Measurements from ENCODE around the gene CBX3. TPM values are rescaled to one million over a fixed set of nuclear protein-coding genes. Genes with fewer than 3 reads are reported as not detected.
"Not testable (repeated sequence)": the region's sequence is repeated elsewhere in the genome, so short reads cannot be mapped to it uniquely, and the experiment has no call there.

CBX3 gene
- polyA plus RNA-seq (ENCODE audit: insufficient read length in 3 of 3) = 100 to 1,000 TPM; 301 to 320 (median 315) TPM
- long read RNA-seq, donor 1, transcript CBX3-206 (3 exons, 860 nt) = minor isoform, 42 of 190 reads
- long read RNA-seq, donor 1, transcript CBX3-202 (6 exons, 1,857 nt) = major isoform, 124 of 190 reads
- long read RNA-seq, donor 1, transcript CBX3-201 (6 exons, 2,128 nt) = minor isoform, 6 of 190 reads
- long read RNA-seq, donor 1, partial matches to known transcripts = 13 of 190 reads
- long read RNA-seq, donor 1, other reads (novel, unspliced or antisense) = 0 of 190 reads
- long read RNA-seq, donor 2, transcript CBX3-202 (6 exons, 1,857 nt) = major isoform, 124 of 270 reads
- long read RNA-seq, donor 2, transcript CBX3-201 (6 exons, 2,128 nt) = minor isoform, 7 of 270 reads
- long read RNA-seq, donor 2, transcript CBX3-206 (3 exons, 860 nt) = minor isoform, 34 of 270 reads
- long read RNA-seq, donor 2, partial matches to known transcripts = 90 of 270 reads
- long read RNA-seq, donor 2, other reads (novel, unspliced or antisense) = 13 of 270 reads
- long read RNA-seq, donor 3, transcript CBX3-206 (3 exons, 860 nt) = minor isoform, 20 of 196 reads
- long read RNA-seq, donor 3, transcript CBX3-203 (6 exons, 1,717 nt) = minor isoform, 5 of 196 reads
- long read RNA-seq, donor 3, transcript CBX3-201 (6 exons, 2,128 nt) = minor isoform, 6 of 196 reads
- long read RNA-seq, donor 3, transcript CBX3-202 (6 exons, 1,857 nt) = major isoform, 86 of 196 reads
- long read RNA-seq, donor 3, partial matches to known transcripts = 78 of 196 reads
- long read RNA-seq, donor 3, other reads (novel, unspliced or antisense) = 0 of 196 reads
- long read RNA-seq, donor 4, transcript CBX3-206 (3 exons, 860 nt) = minor isoform, 38 of 228 reads
- long read RNA-seq, donor 4, transcript CBX3-202 (6 exons, 1,857 nt) = major isoform, 144 of 228 reads
- long read RNA-seq, donor 4, transcript CBX3-201 (6 exons, 2,128 nt) = minor isoform, 12 of 228 reads
- long read RNA-seq, donor 4, partial matches to known transcripts = 30 of 228 reads
- long read RNA-seq, donor 4, other reads (novel, unspliced or antisense) = 0 of 228 reads
- long read RNA-seq, donor 5, transcript CBX3-202 (6 exons, 1,857 nt) = major isoform, 71 of 94 reads
- long read RNA-seq, donor 5, transcript CBX3-206 (3 exons, 860 nt) = minor isoform, 7 of 94 reads
- long read RNA-seq, donor 5, partial matches to known transcripts = 12 of 94 reads
- long read RNA-seq, donor 5, other reads (novel, unspliced or antisense) = 0 of 94 reads
- long read RNA-seq, donor 6, transcript CBX3-206 (3 exons, 860 nt) = minor isoform, 25 of 234 reads
- long read RNA-seq, donor 6, transcript CBX3-207 (2 exons, 559 nt) = minor isoform, 5 of 234 reads
- long read RNA-seq, donor 6, transcript CBX3-202 (6 exons, 1,857 nt) = major isoform, 98 of 234 reads
- long read RNA-seq, donor 6, partial matches to known transcripts = 102 of 234 reads
- long read RNA-seq, donor 6, other reads (novel, unspliced or antisense) = 0 of 234 reads
- long read RNA-seq, donor 7, transcript CBX3-206 (3 exons, 860 nt) = minor isoform, 23 of 214 reads
- long read RNA-seq, donor 7, transcript CBX3-201 (6 exons, 2,128 nt) = minor isoform, 8 of 214 reads
- long read RNA-seq, donor 7, transcript CBX3-203 (6 exons, 1,717 nt) = minor isoform, 5 of 214 reads
- long read RNA-seq, donor 7, transcript CBX3-202 (6 exons, 1,857 nt) = major isoform, 108 of 214 reads
- long read RNA-seq, donor 7, partial matches to known transcripts = 56 of 214 reads
- long read RNA-seq, donor 7, other reads (novel, unspliced or antisense) = 11 of 214 reads
- long read RNA-seq, donor 8, transcript CBX3-206 (3 exons, 860 nt) = minor isoform, 19 of 71 reads
- long read RNA-seq, donor 8, transcript CBX3-202 (6 exons, 1,857 nt) = major isoform, 42 of 71 reads
- long read RNA-seq, donor 8, transcript CBX3-201 (6 exons, 2,128 nt) = minor isoform, 7 of 71 reads
- long read RNA-seq, donor 8, partial matches to known transcripts = 0 of 71 reads
- long read RNA-seq, donor 8, other reads (novel, unspliced or antisense) = 0 of 71 reads
- long read RNA-seq, donor 9, transcript CBX3-206 (3 exons, 860 nt) = minor isoform, 52 of 237 reads
- long read RNA-seq, donor 9, transcript CBX3-202 (6 exons, 1,857 nt) = major isoform, 142 of 237 reads
- long read RNA-seq, donor 9, transcript CBX3-201 (6 exons, 2,128 nt) = minor isoform, 11 of 237 reads
- long read RNA-seq, donor 9, transcript CBX3-203 (6 exons, 1,717 nt) = minor isoform, 10 of 237 reads
- long read RNA-seq, donor 9, partial matches to known transcripts = 17 of 237 reads
- long read RNA-seq, donor 9, other reads (novel, unspliced or antisense) = 5 of 237 reads
- long read RNA-seq, donor 10, transcript CBX3-202 (6 exons, 1,857 nt) = major isoform, 70 of 140 reads
- long read RNA-seq, donor 10, transcript CBX3-206 (3 exons, 860 nt) = minor isoform, 24 of 140 reads
- long read RNA-seq, donor 10, partial matches to known transcripts = 32 of 140 reads
- long read RNA-seq, donor 10, other reads (novel, unspliced or antisense) = 6 of 140 reads
- long read RNA-seq, donor 11, transcript CBX3-206 (3 exons, 860 nt) = minor isoform, 6 of 151 reads
- long read RNA-seq, donor 11, transcript CBX3-202 (6 exons, 1,857 nt) = major isoform, 76 of 151 reads
- long read RNA-seq, donor 11, partial matches to known transcripts = 62 of 151 reads
- long read RNA-seq, donor 11, other reads (novel, unspliced or antisense) = 0 of 151 reads
- long read RNA-seq, donor 12, transcript CBX3-206 (3 exons, 860 nt) = minor isoform, 75 of 323 reads
- long read RNA-seq, donor 12, transcript CBX3-201 (6 exons, 2,128 nt) = minor isoform, 6 of 323 reads
- long read RNA-seq, donor 12, transcript CBX3-202 (6 exons, 1,857 nt) = major isoform, 156 of 323 reads
- long read RNA-seq, donor 12, partial matches to known transcripts = 72 of 323 reads
- long read RNA-seq, donor 12, other reads (novel, unspliced or antisense) = 8 of 323 reads
- long read RNA-seq, donor 13, transcript CBX3-206 (3 exons, 860 nt) = minor isoform, 17 of 174 reads
- long read RNA-seq, donor 13, transcript CBX3-202 (6 exons, 1,857 nt) = major isoform, 50 of 174 reads
- long read RNA-seq, donor 13, transcript CBX3-201 (6 exons, 2,128 nt) = minor isoform, 6 of 174 reads
- long read RNA-seq, donor 13, partial matches to known transcripts = 99 of 174 reads
- long read RNA-seq, donor 13, other reads (novel, unspliced or antisense) = 0 of 174 reads
- long read RNA-seq, donor 14, transcript CBX3-203 (6 exons, 1,717 nt) = minor isoform, 10 of 302 reads
- long read RNA-seq, donor 14, transcript CBX3-206 (3 exons, 860 nt) = minor isoform, 29 of 302 reads
- long read RNA-seq, donor 14, transcript CBX3-201 (6 exons, 2,128 nt) = minor isoform, 8 of 302 reads
- long read RNA-seq, donor 14, transcript CBX3-202 (6 exons, 1,857 nt) = major isoform, 126 of 302 reads
- long read RNA-seq, donor 14, partial matches to known transcripts = 111 of 302 reads
- long read RNA-seq, donor 14, other reads (novel, unspliced or antisense) = 14 of 302 reads
- long read RNA-seq, donor 15, transcript CBX3-203 (6 exons, 1,717 nt) = minor isoform, 6 of 215 reads
- long read RNA-seq, donor 15, transcript CBX3-202 (6 exons, 1,857 nt) = major isoform, 133 of 215 reads
- long read RNA-seq, donor 15, transcript CBX3-206 (3 exons, 860 nt) = minor isoform, 19 of 215 reads
- long read RNA-seq, donor 15, partial matches to known transcripts = 55 of 215 reads
- long read RNA-seq, donor 15, other reads (novel, unspliced or antisense) = 0 of 215 reads
- long read RNA-seq, donor 16, transcript CBX3-202 (6 exons, 1,857 nt) = major isoform, 110 of 181 reads
- long read RNA-seq, donor 16, transcript CBX3-203 (6 exons, 1,717 nt) = minor isoform, 5 of 181 reads
- long read RNA-seq, donor 16, transcript CBX3-206 (3 exons, 860 nt) = minor isoform, 29 of 181 reads
- long read RNA-seq, donor 16, transcript CBX3-201 (6 exons, 2,128 nt) = minor isoform, 11 of 181 reads
- long read RNA-seq, donor 16, partial matches to known transcripts = 19 of 181 reads
- long read RNA-seq, donor 16, other reads (novel, unspliced or antisense) = 6 of 181 reads

DNA sequence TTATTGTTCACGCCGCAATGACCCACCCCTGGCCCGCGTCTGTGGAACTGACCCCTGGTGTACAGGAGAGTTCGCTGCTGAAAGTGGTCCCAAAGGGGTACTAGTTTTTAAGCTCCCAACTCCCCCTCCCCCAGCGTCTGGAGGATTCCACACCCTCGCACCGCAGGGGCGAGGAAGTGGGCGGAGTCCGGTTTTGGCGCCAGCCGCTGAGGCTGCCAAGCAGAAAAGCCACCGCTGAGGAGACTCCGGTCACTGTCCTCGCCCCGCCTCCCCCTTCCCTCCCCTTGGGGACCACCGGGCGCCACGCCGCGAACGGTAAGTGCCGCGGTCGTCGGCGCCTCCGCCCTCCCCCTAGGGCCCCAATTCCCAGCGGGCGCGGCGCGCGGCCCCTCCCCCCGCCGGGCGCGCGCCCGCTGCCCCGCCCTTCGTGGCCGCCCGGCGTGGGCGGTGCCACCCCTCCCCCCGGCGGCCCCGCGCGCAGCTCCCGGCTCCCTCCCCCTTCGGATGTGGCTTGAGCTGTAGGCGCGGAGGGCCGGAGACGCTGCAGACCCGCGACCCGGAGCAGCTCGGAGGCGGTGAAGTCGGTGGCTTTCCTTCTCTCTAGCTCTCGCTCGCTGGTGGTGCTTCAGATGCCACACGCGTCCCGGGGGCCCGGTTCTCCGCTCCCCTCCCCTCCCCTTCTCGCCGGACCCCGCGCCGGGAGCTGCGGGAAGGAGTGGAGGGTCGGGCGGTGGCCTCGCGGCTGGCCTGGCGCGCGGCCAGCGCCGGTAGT is at the start of gene CBX3:
CBX3 (plus strand) TSS at position 499 of the 772 bp plus-strand sequence. CDS start 1,254 bp downstream, outside the sequence.
- peak; percentile 91 for DNase-seq

DNA sequence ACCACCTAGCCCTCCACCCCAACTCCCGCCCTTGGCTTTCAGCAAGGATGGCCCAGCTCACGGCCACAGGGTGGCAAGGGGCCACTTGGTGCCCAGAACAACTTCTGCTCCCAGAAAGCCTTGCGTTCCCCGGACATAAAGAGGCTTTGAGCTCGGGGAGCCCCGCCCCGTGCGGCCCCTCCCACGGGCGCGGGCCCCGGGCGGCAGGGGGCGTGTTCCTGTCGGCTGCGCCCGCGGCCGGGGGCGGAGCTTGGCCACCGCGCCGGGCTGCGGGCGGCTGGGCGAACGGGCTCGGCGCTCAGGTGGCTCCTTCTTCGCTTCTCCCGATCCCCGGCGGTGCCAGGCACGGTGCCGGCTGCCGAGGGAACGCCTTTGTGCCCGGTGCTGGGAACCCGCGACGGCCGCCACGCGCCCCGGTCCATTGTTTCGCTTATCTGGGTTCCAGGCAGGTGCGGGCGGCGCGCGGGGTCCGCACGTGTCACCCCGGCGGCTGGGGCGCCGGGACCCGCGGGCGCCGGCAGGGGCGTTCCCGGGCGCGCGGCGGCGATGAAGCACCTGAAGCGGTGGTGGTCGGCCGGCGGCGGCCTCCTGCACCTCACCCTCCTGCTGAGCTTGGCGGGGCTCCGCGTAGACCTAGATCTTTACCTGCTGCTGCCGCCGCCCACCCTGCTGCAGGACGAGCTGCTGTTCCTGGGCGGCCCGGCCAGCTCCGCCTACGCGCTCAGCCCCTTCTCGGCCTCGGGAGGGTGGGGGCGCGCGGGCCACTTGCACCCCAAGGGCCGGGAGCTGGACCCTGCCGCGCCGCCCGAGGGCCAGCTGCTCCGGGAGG is 49.4 kb upstream of the CBX3 start, which contains the start of gene NFE2L3:
NFE2L3 (plus strand) TSS at position 246 of the 829 bp plus-strand sequence; CDS start at position 547, 301 bp downstream.
- DNase-seq = peak; percentile 68

DNA sequence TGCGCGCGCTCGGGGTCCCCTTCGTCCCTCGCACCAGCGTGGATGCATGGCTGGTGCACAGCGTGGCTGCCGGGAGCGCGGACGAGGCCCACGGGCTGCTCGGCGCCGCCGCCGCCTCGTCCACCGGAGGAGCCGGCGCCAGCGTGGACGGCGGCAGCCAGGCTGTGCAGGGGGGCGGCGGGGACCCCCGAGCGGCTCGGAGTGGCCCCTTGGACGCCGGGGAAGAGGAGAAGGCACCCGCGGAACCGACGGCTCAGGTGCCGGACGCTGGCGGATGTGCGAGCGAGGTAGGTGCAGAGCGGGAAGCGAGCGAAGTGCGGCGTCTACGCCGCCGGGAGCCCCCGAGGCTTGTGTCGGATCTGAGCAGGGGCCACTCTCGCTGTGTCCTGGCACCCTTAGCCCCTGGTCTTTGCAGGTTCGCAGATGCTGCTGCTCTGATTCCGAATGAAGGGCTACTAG is 48.7 kb upstream of the CBX3 start:
- not testable (repeated sequence) for DNase-seq

DNA sequence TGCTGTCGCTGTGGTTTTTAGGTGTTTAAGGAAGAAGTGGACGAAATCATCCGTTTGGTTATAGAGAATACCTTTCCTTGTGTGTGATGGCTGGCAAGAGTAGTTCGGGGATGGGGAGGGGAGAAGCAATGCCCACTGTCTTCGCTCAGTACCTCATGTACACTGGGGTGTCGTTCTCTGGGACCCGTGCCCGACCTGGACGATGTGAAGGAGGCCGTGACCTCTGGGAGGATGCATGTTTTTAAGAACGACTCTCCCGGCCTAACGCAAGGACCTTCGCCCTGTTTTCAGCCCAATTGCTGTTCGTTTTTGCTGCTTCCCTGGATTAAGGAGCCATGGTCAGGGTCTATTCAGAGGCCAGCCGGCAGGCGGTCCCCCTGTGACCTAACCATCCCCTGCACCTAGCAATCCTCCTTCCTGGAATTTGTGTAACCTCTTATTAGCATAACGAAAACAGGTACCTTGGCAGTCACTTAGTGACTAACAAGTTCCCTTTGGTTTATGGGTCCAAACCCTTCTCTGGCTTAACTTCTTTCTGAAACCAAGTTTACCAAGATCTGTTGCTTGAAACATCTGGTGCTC is 48.2 kb upstream of the CBX3 start:
- DNase-seq = no peak

DNA sequence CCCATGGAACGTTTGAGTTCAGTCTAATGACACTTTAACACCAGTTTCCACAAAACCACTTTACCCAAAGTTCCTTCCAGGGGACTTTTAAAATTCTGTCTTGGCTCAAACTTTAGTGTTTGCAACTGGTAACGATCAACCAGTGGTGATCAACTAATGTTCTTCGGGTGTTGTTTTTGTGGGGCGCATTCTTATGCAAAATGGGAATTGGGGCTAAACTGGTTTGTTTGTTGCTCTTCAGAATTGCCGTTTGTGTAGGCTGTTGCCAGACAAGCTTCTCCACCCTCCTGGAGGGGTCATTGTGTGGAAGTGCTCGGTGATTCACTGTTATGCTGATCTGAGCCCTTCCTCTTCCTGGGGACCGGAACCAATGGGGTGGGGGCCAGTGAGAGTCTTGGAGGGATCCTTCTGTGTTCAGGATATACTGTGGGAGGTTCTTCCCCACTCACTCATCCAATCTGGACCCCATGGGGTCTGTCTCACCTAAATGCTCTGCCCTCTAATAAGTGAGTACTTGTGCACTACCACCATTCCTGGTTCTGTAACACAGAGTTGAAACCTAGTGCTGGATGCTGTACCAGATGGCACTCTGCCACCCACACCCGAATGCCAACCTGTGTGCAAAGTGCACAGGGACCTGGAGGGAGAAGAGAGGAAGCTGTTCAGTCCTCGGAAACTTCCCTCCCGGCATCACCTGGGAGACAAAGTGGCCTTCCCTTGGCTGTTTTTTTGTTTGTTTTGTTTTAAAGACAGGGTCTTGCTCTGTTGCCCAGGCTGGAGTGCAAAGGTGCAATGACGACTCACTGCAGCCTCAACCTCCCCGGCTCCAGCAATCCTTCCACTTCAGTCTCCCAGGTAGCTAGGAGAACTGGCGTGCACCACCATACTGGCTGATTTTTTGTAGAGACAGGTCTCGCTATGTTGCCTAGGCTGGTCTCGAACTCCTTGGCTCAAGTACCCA is 47.4 kb upstream of the CBX3 start:
- no peak for DNase-seq

DNA sequence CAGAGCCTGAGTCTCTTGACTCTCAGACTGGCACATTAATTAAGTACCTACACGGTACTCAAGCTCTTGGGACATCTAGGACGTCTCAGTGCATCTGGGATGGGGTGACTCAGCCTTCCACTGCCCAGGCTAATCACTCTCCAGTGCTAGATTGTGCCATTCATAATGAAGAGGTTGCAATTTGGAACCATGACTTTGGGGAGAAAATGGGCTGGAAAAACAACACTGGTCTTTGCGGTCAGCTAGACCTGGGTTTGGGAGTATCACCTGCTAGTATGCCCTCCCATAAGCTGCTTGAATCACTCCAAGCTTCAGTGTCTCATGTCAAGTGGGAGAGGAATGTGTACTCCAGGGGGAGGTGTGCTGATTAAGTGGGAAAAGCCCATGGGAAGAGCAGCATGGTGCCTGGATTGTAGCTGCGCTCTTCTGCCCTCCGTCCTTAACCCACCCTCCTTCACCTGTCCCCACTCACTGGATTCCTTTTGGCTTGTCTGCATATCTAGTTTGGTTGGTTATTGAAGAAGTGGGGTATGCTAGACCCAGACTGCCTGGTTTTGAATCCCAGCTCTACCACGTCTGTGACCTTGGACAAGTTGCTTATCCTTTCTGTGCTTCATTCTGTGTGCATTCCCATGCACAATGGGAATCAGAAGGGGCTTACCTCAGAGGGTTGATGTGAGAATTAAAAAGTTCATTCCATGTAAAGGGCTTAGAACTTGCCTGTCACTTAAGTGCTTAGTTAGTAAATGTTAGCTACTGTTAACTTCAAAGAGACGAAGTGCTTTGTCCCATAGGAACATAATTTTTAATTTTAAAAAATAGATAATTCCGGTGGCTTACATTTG is 45.8 kb upstream of the CBX3 start:
- DNase-seq = no peak

DNA sequence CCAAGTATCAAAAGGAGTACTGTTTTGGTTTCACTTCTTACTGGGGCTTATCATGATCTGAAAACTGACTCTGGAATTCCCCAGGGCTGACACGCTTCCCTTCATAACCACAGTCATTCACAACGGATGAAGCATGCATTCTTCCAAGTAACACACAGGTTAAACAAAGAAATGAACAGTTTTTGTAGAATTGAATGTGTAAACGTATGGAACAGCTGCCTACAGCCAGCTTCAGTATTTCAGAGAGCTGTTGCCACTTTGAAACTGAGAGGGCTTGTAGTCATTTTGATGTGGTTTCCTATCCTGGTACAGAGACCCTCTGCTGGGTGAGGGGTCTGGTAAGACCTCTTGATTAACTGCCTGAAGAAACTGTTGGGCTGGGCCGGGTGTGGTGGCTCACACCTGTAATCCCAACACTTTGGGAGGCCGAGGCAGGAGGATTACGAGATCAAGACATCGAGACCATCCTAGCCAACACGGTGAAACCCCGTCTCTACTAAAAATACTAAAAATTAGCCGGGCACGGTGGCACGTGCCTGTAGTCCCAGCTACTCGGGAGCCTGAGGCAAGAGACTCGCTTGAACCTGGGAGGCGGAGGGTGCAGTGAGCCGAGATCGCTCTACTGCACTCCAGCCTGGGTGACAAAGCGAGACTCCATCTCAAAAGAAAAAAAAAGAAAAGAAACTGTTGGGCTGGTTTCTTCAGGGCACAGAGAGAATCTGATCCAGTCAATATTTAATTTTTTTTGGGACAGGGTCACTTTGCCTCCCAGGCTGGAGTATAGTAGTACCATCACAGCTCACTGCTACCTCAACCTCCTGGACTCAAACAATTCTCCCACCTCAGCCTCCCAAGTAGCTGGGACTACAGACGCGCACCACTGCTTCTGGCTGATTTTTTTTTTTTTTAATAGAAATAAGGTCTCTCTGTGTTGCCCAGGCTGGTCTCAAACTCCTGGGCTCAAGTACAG is 44.8 kb upstream of the CBX3 start:
- DNase-seq = no peak

DNA sequence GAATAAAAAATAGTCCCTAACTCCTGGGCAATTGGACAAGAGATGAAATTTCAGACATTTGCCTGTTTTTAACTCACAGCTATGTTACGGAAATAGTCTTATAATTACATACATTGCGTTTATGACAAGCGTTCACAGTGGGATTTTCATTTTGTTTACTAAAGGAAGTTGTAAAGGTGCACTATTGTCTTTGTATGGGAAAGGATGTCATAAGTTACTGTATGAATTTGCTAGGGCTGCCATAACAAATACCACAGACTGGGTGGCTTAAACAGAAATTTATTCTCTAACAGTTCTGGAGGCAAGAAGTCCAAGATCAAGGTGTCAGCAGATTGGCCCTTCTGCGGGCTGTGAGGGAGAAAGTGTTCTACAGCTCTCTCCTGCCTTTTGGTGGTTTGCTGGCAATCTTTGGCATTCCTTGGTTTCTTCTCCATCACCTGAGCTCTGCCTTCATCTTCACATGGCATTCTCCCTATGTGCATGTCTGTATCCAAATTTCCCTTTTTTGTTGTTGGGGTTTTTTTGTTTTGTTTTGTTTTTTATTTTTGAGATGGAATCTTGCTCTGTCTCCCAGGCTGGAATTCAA is 43.9 kb upstream of the CBX3 start:
- DNase-seq = no peak

DNA sequence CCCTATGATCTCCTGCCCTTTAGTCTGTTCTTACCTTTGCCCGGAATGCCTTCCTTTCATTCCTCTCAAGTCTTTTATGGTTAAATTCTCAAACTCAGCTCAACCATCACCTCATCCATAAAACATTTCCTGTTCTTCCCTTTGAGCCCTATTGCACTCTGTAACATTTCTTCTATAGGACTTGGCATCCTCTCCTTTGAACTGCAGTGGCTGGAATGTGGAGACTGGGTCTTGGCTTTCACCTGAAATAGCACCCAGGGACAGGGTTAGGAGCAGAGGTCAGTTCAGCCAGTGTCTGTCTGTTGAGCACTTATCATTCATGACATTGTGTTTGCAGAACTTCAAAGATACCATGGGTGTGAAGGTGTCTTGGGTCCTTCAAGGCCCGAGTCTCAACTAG is 42.3 kb upstream of the CBX3 start:
- no peak for DNase-seq
